NAMALWA (cell line): ENCODE measurements around the gene BSND.
A peak's percentile ranks its signal among the peaks of the same experiment; 100 is the strongest.

Experiments used
- DNase-seq: peaks from one replicate; pipeline ENCODE4 v3.0.0-alpha.2; 2015; ENCODE audit warnings: low spot score

BSND gene

DNA sequence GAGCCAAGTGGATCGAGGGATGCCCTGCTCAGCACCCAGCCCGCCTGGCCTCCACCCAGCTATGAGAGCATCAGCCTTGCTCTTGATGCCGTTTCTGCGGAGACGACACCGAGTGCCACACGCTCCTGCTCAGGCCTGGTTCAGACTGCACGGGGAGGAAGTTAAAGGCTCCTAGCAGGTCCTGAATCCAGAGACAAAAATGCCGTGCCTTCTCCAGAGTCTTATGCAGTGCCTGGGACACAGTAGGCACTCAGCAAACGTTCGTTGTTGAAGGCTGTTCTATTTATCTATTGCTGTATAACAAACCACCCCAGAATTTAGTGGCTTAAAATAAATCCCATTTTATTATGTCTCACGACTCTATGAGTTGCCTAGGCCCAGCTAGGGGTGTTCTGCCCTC lies 6.8 kb upstream of the BSND start:
- DNase-seq = no peak

DNA sequence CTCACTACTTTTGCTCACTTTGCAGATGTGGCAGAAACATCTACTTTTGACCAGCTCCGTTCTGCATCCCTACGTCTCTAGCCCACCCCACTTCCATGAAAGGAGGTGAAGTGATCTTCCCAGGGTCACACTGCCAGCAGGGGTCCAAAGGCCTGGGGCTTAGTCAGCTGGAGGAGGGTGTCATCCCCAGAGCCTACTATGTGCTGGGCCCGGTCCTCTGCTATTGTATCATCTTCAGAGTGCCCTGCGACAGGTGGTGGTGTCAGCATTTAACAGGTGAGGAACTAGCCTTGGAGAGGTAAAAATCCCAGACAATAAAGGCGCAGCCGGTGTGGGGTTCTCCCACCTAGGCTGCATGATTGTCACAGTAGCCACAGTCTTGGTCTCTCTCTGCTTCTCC lies 5.6 kb upstream of the BSND start:
- no peak for DNase-seq

DNA sequence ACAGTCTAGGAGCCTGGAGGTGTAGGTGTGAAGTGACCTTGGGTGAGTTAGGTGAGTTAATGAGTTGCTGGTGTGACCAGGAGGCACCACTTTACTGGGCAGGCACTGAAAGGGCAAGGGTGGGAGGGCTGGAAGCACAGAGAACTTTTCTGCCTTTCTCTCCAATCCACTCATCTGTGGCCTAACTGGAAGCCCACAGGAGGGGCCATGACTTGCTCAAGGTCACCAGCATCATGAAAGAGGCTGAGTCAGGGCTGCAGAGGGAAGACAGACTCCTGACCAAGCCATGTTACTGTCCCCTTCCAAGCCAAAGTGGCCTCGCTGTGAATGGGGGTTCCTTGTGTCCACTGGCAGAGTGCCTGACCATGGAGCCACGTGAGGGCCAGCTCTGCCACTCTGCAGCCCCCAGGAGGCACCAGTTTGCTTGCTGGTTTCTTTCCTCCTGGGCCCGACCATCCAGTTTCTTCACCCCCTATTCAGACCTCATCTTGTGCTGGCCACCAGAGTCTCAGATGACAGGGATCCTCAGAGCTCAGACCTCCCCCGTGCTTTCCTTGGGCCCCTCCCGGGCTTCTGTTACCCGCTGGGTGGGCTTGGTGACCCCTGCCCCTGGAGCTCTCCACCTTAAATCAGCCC lies 4.3 kb upstream of the BSND start:
- DNase-seq = no peak

DNA sequence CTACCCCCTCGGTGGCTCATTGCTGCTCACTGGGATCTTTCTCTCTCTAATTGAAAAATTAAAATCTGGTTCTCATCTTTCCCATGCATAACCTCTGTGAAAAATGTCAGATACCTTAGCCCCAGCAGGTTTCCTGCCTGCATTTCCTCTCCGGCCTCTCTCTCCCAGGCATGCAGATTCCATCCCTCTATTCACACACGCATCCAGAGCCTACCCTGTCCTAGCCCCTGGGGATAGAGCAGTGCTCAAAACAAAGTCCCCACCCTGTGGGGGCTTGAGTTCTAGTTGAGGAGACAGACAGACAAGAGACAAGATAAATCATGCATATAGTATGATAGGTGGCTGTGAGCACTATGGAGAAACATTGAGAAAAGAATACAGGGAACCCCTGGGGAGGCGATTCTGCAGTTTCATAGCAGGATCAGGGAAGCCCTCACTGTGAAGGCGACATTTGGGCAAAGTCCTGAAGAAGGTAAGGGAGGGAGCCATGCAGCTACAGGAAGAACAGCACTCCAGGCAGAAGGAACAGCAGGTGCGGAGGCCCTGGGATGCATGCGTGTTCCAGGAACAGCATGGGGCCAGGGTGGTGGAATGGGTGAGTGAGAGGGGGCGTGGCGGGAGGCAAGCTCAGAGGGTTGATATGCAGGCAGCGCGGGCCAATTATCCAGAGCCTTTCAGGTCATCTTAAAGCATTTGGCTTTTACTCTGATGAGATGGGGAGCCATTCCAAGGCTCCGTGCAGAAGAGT lies 3.5 kb upstream of the BSND start:
- no peak for DNase-seq

DNA sequence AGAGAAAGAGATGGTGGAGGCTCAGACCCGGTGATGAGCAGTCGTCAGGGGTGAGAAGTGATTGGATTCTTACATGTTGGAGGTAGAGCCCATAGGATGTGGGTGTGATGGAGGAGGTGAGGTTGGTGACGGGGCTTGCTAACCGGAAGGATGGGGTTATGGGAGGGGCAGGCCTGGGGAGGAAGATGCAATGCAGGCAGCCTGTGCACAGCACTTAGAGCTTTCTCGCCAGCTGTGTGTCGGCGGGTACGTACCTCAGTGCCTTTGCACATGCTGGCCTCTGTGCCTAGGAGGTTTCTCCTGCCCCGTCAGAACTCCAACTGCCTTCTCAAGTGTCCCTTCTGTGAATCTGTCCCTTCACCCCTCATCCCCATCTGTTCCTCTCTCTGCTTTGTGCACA lies 2.9 kb upstream of the BSND start:
- no peak for DNase-seq

DNA sequence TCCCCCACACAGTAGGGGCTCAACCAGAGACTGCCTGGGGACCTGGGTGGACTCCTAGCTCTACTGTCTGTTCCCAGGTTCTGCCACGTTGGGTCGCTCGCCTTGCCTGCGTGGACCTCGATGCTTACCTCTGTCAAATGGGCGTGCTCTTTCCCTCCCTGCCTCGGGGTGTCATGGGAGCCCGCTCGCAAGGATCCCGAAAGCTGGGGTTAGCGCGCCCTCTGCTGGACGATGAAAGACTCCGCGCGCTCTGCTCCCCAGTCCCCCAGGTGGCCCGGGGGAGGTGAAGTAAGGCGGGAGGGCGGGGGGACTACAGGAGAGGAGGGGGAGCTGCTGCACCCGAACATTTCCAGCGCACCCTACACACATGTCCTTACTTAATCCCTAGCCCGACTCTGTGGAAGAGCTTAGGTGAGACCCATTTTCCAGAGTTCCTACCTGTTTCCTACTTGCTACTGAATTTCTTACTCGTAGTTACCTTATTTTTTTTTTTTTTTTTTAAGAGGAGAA lies 2.3 kb upstream of the BSND start:
- DNase-seq = peak; percentile 92

DNA sequence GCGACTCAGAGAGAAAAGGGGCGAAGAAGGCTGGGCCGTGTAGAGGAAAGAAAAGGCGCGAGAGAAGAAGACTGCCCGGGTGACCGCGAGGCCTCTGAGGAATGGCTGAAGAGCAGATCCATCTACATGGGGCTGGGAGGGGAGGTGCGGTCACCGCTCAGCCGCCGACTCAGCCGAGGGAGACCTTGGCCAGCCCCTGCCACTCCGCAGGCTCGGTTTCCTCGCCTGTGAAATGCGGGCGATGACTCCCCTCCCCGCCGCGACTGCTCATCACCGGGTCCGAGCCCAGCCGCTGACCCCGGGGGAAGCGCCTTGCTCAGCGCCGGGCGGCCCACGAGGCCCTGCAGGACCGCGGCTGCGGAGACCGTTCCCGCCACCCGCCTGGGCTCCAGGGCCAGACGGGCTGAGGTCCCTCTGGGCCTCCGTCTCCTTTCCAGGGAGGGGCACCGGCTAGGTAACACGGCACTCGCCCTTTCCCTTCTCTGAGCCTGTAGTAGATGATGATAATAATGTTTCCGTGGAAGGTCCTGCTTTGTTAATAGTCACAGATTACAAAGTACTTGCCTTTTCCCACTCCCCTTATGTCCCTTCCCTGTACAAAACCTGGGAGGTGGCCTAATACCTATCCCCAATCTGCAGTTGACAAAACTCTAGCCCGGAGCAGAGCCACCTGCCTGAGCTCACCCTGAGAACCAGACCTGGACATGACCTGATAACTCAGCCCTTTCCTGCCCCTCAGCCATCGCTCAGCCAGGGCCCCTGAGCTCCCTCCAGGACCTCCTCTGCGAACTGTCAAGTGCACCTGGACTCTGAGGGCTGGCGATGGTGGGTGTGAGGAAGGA lies 1.6 kb upstream of the BSND start:
- DNase-seq = no peak

DNA sequence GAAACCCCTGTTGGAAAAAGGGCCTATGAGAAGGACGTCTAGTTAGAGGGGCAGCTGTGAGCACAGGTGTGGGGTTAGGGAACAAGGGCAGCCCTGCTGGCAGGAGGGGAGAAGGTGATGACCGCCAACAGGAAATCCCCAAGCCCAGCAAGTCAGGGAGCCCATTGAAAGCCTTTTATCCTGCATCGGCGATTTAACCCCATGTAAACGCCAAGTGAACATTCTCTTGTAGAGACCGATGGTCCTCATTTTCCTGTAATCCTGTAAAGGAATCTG lies 1.1 kb upstream of the BSND start:
- DNase-seq = no peak

DNA sequence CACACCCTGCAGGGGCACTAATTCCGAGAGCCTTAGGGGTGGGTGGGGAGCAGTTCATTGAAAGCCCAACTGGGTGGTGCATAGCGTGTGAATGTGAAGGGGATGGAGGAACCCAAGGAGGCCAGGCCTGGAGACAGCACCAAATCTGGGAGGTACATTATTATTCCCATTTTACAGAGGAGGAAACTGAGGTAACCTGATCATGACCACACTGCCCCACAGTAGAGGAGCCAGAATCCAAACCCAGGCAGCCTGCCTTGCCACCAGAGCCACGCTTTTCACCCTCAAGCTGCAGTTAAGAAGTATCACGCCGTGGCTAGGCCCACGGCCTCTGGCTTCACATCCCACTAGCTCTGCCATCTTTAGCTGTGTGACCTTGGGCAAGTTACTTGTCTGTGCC lies 633 bp upstream of the BSND start:
- no peak for DNase-seq

DNA sequence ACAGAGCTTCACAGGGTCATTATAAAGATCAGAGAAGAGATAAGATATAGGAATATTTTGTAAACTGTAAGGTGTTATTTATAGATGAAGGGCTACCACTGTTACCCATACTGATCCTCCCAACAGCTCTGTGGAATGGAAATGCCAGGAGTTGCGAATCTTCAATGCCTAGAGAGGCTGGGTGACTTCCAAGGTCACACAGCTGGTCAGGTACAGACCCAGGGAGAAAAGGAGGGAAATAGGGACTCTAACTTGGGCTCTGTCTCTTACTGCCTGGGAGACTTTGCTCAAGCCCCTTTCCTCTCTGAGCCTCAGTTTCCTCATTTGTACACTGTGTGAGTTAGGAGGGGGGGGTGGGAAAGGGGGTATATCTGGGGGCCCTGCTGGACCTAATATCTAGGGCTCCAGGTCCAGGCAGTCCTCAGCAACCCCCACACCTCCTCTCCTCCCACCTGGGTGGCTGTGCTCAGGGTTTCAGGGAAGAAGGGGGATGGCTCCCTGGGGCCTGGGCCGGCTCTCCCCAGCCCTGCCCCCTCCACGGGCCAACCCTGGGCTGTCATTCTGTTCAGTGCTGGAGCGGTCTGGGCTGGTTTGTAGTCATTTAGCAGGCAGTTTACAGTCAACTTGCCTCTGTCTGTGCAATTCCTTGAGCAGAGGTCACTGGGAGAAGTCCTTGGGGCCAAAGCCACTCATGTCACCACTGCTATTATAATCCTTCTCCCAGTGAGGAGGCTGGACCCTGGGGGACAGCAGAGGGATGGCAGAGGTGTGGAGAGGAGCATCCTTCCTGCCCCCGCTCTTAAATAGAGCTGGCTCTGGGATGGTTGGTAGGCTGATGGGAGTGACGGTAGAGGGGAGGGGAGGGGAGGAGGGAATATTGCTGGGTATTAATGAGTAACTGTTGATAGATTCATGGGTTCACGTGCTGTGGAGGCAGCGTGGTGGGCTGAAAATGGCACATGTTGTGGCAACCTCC lies 1.7 kb downstream of the BSND start:
- DNase-seq = no peak

DNA sequence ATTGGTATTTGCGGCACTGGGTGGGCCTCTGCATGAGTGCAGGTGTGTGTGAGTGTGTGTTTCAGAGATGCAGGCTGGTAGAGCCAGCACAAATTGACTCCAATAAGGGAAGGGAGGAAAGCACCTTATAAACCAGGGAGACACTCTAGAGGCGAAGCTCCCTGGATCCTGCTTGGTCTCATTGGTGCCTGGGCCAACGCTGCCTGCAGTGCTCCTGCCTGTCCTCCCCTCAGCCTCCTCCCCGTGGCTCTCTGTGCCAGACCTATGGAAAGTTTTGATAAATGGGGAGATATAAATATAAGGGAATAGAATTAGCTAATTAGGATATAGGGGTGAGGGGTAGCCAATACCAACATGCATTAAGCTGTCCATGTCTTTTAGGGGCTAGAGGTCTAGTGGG lies 2.6 kb downstream of the BSND start:
- DNase-seq = no peak

DNA sequence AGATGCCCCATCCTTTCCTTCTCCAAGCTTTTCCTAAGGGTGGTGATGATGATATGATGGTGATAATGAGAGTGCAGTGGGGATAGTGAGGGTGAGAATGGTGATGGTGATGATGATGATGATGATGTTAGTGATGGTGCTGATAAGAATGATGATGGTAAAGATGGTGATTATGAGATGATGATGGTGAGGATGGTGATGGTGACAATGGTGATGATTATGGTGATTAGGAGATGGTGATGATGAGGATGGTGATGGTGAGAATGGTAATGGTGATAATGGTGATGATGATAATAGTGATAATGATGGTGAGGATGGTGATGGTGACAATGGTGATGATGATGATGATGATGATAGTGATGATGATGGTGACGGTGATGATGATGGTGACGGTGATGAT lies 4.0 kb downstream of the BSND start:
- DNase-seq = no peak

DNA sequence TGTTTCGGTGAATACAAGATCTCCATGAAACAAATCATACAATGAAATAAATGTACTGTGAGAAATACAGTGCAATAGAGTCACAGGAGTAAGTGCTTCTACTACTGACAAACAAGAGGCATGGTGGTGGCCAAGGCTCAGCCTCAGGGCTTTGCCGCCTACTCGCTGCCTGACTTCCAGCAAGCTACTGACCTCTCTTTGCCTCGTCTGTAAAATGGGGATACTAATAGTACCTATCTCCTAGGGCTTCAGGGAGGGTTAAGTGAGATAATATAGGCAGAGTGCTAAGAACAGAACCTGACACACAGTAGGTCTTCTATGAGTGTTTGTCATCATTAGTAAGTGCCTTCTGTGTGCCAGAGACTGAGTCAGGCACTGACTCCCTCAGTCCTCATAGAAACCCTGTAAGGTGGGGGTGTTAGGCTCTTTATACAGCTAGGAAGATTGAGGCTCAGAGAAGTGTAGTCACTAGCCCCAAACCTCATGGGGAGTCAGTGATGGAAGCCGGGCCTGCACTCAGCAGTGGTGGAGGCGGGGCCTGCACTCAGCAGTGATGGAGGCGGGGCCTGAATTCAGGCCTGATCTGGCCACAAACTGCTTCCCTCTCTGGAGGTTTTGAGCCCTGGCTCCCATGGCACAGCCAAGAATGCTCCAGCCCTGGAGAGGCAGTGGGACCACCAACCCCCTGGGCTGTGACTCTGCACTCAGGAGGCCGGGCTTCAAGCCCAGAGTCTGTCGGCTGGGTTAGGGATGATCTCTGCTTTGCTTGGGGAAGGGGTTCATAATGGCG lies 6.8 kb downstream of the BSND start:
- DNase-seq = no peak

DNA sequence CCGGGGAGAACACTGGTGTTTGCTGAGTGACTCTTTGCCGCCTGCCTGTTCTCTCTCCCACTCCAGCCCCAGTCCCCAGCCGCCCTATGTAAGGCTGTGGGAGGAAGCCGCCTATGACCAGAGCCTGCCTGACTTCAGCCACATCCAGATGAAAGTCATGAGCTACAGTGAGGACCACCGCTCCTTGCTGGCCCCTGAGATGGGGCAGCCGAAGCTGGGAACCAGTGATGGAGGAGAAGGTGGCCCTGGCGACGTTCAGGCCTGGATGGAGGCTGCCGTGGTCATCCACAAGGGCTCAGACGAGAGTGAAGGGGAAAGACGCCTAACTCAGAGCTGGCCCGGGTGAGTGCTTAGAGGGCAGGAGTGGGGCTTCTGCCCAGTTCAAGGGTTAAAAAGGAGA lies 8.2 kb downstream of the BSND start:
- DNase-seq = no peak

DNA sequence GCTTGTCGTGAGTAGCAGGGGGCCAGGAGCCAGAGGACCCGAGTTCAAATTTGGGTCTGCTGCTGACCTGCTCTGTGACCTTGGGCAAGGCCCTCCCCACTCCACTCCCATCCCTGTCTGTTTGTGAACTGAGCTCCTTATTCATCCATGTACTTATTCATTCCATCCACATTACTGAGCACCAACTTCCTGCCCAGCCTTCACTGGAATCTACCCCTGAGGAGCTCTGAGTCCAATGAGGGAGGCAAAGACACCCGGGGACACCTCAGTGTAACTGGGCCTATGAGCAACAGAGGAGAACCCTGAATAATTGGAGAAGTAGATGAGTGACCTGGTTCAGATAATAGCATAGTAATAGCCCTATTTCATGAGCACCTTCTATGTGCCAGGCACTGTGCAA lies 8.9 kb downstream of the BSND start:
- no peak for DNase-seq

DNA sequence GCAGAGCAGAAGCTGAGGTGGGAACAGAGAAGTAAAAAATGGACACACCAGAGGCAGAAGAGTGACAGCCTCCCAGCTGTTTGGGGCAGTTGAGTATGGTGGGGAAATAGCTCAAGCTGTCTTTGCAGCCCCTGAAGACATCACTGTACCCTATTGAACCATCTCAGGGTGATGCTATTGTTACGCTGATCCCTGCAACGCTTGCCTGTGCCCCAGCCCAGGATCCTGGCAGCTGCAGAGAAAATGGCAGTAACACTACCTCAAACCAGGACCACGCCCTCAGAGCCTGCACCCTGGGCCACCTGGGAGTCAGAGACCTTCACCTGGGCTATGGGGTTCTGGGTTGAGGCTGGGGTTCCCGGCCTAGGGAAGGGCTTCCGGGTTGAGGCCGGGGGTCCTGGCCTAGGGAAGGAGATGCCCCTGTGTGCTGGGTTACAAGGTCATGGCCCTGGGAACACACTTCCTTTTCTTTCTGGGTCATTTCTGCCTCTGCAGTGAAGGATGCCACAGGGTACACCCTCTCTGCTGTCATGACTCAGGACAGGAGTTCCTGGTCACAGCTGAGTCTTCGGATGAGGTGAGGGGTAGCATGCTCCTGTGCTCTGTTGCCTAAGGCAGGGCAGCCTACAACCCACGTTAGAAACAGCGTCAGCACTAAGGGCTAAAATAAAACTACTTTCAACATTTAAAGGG lies 11.6 kb downstream of the BSND start:
- no peak for DNase-seq

DNA sequence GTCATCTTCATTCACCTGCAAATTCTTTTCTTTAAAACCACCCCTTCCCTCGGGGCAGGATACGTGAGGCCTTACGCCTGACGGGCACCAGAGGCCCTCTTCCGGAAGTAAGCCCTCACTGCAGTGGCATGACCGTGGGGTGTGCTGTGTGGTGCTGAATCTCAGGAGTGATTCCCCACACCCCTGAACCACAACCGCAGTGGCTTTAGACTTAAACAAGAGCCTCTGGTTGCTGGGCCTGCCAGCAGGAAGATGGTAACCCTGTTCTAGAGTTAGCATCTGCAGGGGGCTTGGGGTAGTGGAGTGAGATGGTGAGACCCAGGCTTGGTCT lies 12.1 kb downstream of the BSND start:
- no peak for DNase-seq

DNA sequence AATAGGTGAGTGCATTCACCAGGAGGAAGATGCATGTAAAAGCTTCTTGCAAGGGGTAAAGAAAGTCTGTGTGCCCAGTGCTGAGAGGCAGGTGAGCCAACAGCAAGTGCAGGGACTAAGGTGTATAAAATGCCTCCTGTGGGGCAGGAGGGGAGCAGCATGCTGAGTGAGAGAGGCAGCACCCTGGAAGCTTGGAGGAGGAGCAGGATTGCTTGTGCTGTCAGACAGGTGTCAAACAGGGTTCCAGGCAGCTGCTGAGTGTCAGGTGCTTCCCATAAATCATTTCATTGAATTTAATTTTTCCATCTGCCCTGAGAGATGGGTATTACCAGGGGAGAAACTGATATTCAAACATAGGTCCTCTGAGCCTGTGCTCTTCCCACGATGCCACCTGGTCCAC lies 13.9 kb downstream of the BSND start:
- DNase-seq = no peak

DNA sequence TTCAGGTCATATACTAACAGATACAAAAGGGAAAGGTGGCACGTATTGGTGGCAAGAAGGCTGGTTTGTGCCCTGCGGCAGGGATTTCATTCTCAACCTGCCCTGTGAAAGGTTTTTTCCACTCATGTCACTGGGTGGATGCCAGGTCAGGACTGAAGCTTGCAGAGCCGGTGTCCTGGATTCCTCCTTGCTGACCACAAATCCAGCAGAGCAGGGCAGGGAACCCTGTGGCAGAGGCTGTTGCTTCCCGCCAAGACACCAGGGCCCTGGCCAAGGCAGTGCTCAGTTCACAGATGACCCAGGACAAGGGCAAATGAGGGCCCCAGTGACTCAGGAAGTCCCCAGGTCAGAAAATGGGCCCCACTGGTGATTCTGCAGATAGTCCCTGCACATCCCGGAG lies 16.4 kb downstream of the BSND start:
- no peak for DNase-seq

DNA sequence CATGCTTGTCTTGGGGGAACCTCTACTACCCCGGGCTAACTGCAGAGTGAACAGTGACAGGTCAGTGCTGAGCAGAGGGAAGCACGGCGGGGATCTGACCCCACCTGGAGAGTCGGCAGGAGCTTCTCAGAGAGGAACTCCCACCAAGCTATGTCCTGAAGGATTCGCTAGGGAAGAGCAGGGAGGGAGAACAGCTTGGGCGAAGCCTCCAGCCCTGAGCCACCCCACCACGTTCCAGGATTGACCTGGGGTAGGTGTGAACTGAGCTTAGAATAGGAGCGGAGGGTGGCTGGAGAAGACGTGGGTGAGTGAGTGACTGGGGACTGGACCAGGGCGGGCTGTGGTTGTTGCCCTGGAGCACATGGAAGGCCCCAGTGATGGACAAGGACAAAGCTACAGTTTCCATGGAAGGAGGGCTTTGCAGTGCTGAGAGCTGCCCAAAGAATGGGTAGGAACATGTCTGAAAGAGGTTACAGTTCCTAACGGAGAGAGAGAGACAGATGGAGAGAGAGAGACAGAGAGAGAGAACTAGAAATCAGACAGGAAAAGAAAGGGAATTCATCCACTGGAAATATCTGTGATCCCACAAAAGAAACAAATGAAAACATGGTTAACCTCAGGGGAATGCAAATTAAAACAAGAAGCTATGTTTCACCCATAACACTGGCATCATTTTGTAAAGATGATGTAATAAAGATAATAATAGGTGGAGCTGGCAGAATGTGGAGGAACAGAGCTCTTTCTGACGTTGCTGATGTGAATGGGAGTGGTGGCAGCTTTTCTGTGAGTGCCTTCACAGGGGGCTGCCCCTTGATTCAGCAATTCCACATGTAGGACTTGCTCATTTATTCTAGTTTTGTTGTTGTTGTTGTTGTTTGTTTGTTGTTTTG lies 17.2 kb downstream of the BSND start:
- DNase-seq = no peak
